ENCODE measurements around the gene HSPB6.

Gene HSPB6

DNA sequence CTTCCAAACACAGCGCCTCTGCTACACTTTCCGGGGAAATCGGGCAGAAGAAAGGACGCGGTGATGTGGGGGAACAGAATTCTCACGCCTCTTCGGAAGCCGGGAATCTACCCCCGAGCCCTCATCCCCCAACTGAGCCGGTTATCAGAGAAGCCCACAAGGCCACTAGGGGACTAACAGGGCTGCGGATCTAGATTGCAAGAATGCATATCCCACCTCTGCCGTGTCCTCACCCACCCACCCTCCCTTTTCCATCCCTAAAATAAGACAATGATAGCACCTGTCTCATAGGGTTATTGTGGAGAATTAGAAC, 15.7 kb downstream of the HSPB6 start:
- peaks cover 8% of the 10 kb centered on the region for H3K4me1 ChIP-seq
- peak overlapping the region; percentile 89 for H2AFZ ChIP-seq

DNA sequence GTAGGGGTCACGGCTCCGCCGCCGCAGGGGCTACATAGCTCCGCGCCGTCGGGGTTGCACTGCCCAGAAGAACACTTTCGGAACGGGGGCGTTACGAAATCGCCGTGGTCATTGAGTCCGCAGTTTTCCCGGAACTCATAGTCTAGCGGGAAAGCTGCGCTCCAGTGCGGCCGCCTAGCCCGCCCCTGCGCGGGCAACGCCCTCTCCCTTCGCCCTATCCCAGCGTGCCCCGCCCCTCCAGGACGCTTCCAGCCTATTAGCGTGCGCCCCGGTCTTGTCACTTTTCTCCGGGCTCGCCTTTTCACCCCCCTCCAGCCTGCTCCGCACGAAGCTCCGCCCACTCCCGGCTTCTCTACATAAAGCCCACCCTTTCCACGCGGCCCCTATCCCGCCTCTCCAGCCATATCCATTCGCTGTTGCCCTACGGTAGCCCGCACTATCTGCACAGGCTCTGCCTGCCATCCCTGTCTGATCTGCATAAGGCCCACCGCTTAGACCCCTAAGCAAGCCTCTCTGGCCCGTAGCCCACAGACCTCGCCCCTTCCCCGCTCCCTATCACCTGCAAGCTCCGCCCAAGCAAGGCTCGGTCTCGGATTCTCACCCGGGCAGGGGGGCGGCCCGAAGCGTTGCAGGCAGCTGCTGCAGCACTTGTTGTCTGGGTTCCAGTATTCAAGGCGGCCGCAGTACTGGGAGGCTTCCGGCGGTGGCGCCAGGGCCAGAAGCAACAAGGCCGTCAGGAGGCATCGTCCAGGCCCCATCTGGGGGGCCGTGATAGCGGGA, 16.2 kb downstream of the HSPB6 start:
- Histone ChIP-seq H3K9ac (no peak overlapping the region), H3K27ac (peak overlapping the region; percentile 72), H3K79me2 (no peaks in the 10 kb centered on the region), H3K9me3 (ENCODE audit: control insufficient read depth, low read length) (no peaks in the 10 kb centered on the region), H3K4me3 (ENCODE audit: low read depth, low read length) (peak overlapping the region; percentile 70), H3K27me3 (ENCODE audit: control insufficient read depth, insufficient read depth, low read length) (no peaks in the 10 kb centered on the region), H2AFZ (peak overlapping the region; percentile 89), H3K36me3 (ENCODE audit: control insufficient read depth, insufficient read depth, low read length) (no peaks in the 10 kb centered on the region), H3K4me1 (peaks cover 8% of the 10 kb centered on the region), H3K4me2 (ENCODE audit: low read length) (peak overlapping the region; percentile 96)
- TF ChIP-seq CTCF (IDR thresholded peaks at IDR 0.05), result peak; percentile 5

More for the DNA sequence above, 15.7 kb downstream of the HSPB6 start:
- H3K4me2 ChIP-seq (ENCODE audit: low read length), result peak overlapping the region; percentile 96
- H3K9ac ChIP-seq, result no peak overlapping the region
- TF ChIP-seq CTCF (IDR thresholded peaks at IDR 0.05), result no peak
- H3K36me3 ChIP-seq (ENCODE audit: control insufficient read depth, insufficient read depth, low read length), result no peaks in the 10 kb centered on the region
- peak overlapping the region; percentile 72 for H3K27ac ChIP-seq
- no peaks in the 10 kb centered on the region for H3K9me3 ChIP-seq (ENCODE audit: control insufficient read depth, low read length)
- H3K79me2 ChIP-seq, result no peaks in the 10 kb centered on the region
- H3K27me3 ChIP-seq (ENCODE audit: control insufficient read depth, insufficient read depth, low read length), result no peaks in the 10 kb centered on the region
- peak overlapping the region; percentile 62 for H3K4me3 ChIP-seq (ENCODE audit: low read depth, low read length)

DNA sequence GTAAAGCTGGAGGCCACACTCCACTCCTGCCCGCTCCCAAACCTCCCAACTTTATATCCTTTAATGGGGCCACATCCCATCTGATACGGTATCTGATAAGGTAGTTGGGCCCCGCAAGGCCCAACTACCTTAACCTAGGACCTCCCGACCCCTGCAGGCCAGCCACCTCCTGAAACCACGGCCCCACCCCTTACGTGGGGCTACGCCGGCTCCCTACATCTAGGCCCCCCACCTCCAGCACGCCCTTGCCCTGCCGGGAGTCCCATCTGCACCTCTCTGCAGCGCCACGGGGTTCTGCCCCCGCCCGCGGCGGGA, 16.8 kb downstream of the HSPB6 start:
- H3K9me3 ChIP-seq (ENCODE audit: control insufficient read depth, low read length), result no peaks in the 10 kb centered on the region
- no peak overlapping the region for H3K9ac ChIP-seq
- H3K27ac ChIP-seq, result peak overlapping the region; percentile 70
- H2AFZ ChIP-seq, result peak overlapping the region; percentile 89
- no peaks in the 10 kb centered on the region for H3K36me3 ChIP-seq (ENCODE audit: control insufficient read depth, insufficient read depth, low read length)
- peaks cover 8% of the 10 kb centered on the region for H3K4me1 ChIP-seq
- peak overlapping the region; percentile 70 for H3K4me3 ChIP-seq (ENCODE audit: low read depth, low read length)
- H3K79me2 ChIP-seq, result no peaks in the 10 kb centered on the region
- H3K4me2 ChIP-seq (ENCODE audit: low read length), result peak overlapping the region; percentile 81
- H3K27me3 ChIP-seq (ENCODE audit: control insufficient read depth, insufficient read depth, low read length), result no peaks in the 10 kb centered on the region
- no peak for TF ChIP-seq CTCF (IDR thresholded peaks at IDR 0.05)

DNA sequence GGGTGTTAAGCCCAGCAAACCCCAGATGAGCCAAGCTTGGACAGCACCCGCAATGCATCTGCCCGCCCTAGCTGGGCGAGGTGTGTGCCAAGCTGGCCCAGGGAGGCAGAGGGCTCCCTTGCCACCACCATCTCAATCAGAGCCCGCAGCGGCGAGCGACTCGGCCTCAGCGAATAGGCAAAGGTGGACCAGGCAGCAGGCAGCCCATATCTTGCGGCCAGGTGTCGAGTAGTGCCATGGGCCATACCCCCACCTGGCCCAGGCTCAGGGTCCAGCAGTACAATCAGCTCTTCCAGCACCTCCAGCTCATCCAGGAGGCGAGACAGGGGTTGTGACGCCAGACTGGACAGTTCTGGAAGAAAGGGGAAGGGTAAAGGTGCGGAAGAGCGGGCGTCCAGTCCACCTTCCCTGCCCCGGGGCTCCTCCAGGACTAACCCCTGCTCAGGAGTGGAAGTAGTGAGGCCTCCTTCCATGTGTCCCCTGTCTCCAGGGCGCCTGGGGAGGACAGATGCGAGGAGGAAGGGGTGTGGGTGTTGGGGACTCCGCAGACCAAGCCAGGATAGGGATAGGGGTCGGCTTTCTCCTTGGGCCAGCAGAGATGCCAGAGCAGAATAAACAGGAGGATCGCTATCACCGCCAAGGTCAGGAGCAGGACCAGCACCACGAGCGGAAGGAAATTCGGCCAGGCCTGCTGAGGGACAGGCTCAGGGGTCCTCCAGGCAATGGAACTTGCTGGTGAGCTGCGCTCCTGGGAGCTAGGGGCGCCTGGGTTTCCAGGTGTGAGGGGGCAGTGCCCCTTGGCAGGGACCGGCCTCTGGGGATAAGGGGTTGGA, 17.3 kb downstream of the HSPB6 start:
- Histone ChIP-seq H3K4me2 (ENCODE audit: low read length) (peak overlapping the region; percentile 81), H3K4me1 (peaks cover 7% of the 10 kb centered on the region), H3K36me3 (ENCODE audit: control insufficient read depth, insufficient read depth, low read length) (no peaks in the 10 kb centered on the region), H3K27ac (peak overlapping the region; percentile 70), H3K27me3 (ENCODE audit: control insufficient read depth, insufficient read depth, low read length) (no peaks in the 10 kb centered on the region), H3K4me3 (ENCODE audit: low read depth, low read length) (peak overlapping the region; percentile 70), H3K79me2 (no peaks in the 10 kb centered on the region), H3K9me3 (ENCODE audit: control insufficient read depth, low read length) (no peaks in the 10 kb centered on the region), H2AFZ (no peak overlapping the region), H3K9ac (no peak overlapping the region)
- TF ChIP-seq CTCF (IDR thresholded peaks at IDR 0.05), result no peak

Measured in parathyroid adenoma (tissue), 2 donors.